GM11168 (cell line): ENCODE data around the gene MRPS26.
"Not testable (repeated sequence)": the region's sequence is repeated elsewhere in the genome, so short reads cannot be mapped to it uniquely, and the experiment has no call there.

Source experiments
- in situ Hi-C: fragments of 300-500 bp; cut with MboI; formaldehyde crosslinking; loops from one replicate; pipeline ENCODE4 v1.12.0; 2022; ENCODE audit warnings: low sequenced_read_pairs; ENCODE audit not compliant: unreplicated experiment

Gene MRPS26

DNA sequence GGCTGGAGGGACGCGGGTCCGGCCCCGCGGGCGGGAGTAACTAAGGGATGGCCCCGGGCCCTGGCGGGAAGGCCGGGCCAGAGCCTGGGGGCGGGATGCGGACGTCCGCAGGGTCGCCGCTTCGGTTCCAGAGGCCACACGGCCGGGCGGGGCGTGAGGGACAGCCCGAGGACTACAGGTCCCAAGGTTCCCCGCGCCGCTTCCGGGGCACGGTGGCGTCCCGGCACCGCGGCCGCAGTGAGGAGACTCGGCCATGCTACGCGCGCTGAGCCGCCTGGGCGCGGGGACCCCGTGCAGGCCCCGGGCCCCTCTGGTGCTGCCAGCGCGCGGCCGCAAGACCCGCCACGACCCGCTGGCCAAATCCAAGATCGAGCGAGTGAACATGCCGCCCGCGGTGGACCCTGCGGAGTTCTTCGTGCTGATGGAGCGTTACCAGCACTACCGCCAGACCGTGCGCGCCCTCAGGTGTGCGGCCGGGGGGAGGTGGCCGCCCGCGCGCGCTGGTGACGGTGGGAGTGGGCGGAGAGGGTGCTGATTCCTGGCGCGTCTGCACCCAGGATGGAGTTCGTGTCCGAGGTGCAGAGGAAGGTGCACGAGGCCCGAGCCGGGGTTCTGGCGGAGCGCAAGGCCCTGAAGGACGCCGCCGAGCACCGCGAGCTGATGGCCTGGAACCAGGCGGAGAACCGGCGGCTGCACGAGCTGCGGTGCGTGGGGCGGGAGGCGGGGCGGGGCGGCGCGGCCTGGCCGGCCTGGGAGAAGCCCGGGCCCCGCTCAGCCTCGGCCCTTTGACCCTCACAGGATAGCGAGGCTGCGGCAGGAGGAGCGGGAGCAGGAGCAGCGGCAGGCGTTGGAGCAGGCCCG lies at the start of gene MRPS26:
Gene MRPS26, plus strand, starts transcription at position 237 of the 861 bp plus-strand sequence. Its CDS starts 17 bp downstream, at position 254.
- in situ Hi-C loops: no loop called here

GRCh38 chr20:2998728-2999127 lies 47.1 kb upstream of the MRPS26 start:
- in situ Hi-C loops: no loop called here

DNA sequence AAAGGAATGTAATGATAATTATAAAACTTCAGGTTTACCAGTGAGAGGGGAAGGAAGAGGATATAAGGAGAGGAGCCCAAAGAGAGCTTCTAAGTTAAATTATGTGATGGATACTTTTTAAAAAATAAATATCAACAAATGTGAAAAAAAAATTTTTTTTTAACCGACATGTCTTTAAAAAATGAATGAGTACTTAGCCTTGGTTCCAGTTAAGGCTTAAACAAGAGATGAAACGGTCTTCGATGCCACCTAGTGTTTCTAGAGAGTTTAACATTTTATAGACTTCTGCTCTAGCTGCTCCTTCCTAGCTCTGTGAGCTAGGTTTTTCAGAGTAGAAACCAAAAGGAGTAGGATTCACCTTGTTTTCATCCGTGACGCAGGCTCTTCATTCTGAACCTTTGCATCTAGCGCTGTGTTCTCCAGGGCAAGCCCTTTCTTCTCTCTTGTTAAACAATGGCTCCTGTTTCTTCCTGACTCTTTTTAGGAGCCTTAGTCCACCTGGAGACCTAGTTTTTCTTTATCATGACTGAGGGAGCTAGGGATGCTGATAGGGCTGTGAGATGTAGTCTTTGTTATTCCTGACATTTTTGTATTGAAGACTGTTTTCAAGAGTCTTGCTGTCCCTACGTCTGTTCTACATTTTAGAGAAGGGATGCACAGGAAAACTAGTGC lies 44.9 kb upstream of the MRPS26 start:
- in situ Hi-C loops: no loop called here

DNA sequence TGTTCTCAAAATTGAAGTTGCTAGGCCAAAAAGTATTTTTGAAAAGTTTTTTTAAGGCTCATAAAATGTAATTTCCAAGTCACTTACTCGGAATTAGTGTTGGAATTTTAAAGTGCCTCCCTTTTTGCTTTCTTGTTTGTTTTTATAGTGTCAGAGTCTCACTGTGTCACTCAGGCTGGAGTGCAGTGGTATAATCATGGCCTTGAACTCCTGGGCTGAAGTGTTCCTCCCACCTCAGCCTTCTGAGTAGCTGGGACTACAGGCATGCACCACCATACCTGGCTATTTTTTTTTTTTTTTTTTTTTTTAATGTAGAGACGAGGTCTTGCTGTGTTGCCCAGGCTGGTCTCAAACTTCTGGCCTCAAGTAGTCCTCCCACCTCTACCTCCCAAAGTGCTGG lies 42.4 kb upstream of the MRPS26 start:
- in situ Hi-C loops: no loop called here

- in situ Hi-C loops: no loop called here
Observed at GRCh38 chr20:3010985-3011723, 34.7 kb upstream of the MRPS26 start.

DNA sequence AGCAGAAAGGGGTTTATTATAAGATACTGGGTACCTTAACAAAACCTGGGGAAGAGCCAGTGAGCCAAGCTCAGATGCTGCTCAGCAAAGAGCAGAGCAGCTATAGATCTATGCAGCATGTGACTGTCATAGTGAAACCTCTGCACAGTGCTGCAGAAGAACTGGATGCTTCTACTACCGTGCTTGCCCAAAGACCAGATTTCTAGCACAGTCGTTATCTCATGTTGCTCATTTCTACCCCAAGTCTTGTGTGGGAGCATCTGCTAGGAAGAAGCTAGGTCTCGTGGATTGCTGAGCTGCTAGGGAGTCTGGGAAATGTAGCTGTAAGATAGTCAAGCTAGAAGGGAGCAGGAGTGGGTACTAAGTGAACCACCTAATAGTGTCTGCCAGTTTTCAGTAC lies 34.1 kb upstream of the MRPS26 start:
- in situ Hi-C loops: no loop called here

GRCh38 chr20:3013771-3014170 lies 32.1 kb upstream of the MRPS26 start:
- in situ Hi-C loops: no loop called here

GRCh38 chr20:3014179-3014578 lies 31.7 kb upstream of the MRPS26 start:
- in situ Hi-C loops: no loop called here

- in situ Hi-C loops: no loop called here
Observed at GRCh38 chr20:3014662-3015061, 31.2 kb upstream of the MRPS26 start.

- in situ Hi-C loops: not testable (repeated sequence)
Observed at GRCh38 chr20:3015302-3015701, 30.6 kb upstream of the MRPS26 start.

DNA sequence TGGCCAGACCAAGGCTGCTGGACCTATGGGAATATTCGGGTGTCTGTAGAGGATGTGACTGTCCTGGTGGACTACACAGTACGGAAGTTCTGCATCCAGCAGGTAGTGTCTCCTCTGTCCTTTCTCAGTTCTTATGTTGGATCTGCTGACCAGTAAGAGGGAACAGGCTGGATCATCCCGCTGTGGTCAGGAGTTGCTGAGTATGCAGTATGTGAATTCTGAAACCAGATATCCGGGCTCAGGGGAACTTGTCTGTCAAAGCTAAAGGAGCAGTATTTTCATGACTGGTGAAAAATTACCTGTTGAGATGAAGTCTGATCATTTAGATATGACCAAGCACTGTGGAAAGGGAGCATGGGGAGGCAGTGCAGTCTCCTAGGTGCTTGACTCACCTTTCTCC lies 24.5 kb upstream of the MRPS26 start:
- in situ Hi-C loops: no loop called here

DNA sequence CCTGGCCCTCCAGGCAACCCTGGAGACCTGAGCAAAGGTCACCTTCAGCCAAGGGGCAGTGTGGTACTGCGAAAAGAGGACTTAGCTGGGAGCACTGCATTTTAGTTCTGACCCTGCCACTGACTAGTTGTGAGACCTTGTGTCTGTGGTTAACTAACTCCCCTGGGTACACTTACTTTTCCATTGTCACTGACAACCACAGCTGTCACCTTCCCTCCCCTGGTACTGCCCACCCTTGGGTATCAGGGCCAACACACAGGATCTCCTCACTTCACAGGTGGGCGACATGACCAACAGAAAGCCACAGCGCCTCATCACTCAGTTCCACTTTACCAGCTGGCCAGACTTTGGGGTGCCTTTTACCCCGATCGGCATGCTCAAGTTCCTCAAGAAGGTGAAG lies 24.1 kb upstream of the MRPS26 start:
- in situ Hi-C loops: no loop called here

DNA sequence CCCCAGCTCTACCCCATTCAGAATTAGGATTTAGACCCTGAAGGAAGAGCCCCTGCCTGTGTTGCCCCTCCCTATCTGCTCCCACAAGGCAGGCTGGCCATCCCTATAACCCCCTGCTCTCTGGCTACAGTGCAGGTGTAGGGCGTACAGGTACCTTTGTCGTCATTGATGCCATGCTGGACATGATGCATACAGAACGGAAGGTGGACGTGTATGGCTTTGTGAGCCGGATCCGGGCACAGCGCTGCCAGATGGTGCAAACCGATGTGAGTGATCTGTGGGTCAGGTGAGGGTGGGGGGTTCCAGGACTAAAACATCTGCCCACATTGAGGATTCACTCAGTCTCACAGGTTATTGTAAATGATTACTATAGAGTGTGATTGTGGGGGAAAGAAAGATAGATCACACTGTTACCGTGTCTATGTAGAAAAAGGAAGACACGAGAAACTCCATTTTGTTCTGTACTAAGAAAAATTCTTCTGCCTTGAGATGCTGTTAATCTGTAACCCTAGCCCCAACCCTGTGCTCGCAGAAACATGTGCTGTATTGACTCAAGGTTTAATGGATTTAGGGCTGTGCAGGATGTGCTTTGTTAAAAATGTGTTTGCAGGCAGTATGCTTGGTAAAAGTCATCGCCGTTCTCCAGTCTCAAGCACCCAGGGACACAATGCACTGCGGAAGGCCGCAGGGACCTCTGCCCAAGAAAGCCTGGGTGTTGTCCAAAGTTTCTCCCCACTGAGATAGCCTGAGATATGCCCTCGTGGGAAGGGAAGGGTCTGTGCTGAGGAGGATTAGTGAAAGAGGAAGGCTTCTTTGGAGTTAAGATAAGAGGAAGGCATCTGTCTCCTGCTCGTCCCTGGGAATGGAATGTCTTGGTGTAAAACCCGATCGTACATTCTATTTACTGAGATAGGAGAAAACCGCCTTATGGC lies 23.0 kb upstream of the MRPS26 start:
- in situ Hi-C loops: not testable (repeated sequence)

DNA sequence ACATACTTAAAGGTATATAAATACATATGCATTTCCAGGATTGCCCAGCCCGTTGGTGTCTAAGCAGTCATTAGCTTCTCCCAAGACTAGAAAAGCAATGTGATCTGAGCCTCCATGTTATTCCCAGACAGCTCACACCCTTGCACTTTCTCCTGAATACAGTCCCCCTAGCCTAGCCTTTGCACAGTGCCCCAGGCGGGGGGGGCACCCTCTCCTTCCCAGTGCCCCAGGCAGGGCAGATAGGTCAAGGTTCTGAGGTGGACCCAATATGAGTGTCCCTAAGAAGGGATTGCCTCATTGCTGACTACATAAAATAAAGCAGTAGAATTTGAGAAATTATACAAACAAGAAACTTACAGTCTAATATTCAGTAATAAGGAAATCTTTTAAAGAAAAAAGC lies 17.9 kb upstream of the MRPS26 start:
- in situ Hi-C loops: no loop called here

GRCh38 chr20:3031524-3032147 lies 14.2 kb upstream of the MRPS26 start:
- in situ Hi-C loops: no loop called here

DNA sequence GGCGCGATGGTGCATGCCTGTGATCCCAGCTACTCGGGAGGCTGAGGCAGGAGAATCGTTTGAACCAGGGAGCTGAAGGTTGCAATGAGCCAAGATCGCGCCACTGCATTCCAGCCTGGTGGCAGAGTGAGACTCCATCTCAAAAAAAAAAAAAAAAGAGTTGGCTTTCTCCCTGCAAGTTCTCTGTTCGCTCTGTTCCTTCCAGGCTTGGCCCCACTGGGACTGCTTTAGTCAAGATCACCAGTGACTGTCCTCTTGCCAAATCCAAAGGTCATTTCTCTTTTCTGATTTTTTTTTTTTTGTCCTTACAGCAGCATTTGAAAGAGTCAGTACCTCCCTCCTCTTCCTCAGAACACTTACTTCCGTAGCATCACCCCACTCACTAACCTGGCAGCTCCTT lies 13.2 kb upstream of the MRPS26 start:
- in situ Hi-C loops: no loop called here

- in situ Hi-C loops: no loop called here
Observed at GRCh38 chr20:3037654-3038053, 8.2 kb upstream of the MRPS26 start.

DNA sequence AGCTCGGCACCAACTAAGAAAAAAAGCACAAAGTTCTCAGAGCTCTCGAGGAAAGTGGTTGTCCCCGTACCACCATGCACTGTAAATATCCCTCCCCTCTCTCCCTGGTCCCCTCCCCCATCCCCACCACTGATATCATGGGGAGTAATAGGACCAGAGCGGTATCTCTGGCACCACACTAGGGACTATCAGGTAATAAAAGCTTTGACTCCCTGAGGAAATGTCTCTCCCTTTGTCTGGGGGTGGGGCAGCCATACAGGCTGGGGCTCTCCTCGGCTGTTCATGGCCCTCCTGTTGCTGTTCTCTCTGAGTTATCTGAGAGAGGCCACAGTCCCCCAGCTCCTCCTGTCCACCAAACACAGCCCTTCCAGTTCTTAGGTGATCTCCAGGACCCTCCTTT lies 7.4 kb upstream of the MRPS26 start:
- in situ Hi-C loops: no loop called here

DNA sequence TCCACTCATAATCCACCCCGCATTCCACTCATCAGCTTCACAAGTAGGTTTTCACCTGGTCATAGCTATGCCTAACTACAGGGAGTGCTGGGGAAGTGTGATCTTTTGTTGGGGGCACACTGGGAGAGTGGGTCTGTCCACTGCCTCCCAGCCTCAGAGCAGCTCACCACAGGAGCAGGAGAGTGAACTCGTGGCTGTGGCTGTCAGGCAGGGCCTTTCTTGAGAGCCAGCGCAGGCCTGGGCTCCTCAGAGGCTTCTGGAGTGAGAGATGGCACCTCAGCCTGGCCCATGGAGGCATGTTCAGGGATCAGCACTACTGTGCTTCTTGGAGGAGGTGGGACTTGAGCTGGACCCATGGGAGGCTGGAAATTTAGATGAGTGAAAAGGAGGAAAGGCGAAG lies 6.4 kb upstream of the MRPS26 start:
- in situ Hi-C loops: no loop called here

DNA sequence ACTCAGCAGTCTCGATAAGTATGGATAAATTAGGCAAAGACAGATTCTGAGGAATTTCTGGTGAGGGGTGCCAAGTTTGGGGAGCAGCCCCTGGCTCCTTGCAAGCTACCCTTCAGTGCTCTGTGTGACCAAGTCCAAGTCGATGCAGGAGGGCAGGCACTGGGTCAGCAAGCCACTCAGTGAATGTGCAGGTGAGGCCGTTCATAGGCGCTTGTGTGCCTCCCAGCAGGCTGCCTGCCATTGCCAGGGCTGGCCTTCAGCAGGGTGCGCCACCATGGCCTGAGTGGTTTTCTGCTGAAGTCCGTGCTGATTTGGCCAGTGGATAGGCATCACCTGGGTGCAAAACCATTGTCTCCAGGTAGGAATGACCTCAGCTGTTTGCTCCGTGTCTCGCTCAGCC lies 5.8 kb upstream of the MRPS26 start:
- in situ Hi-C loops: no loop called here
